ENCODE data around the gene ZNF746.
A peak's percentile ranks its signal among the peaks of the same experiment; 100 is the strongest.

The ZNF746 gene

GRCh38 chr7:149490083-149490760, 7.4 kb downstream of the ZNF746 start:
- no peak for DNase-seq (ENCODE audit: low read depth in 2 of 2)

- DNase-seq (ENCODE audit: low read depth in 2 of 2), result no peak
These were observed 8.1 kb downstream of the ZNF746 start for GRCh38 chr7:149489391-149490024.

DNA sequence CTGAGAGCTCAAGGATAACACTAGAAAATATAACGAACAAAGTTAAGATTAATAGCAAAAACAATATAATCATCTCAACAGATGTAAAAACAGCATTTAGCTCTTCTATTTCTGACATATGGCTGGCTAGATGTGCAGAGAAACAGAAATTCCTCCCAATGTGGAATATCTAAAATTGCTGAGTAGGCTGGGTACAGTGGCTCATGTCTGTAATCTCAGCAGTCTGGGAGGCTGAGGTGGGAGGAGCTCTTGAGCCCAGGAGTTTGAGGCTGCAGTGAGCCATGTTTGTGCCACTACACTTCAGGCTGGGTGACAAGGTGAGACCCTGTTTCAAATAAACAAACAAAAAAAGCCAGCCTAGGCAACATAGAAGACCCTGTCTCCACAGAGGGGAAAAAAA, 18.0 kb downstream of the ZNF746 start:
- DNase-seq (ENCODE audit: low read depth in 2 of 2), result no peak

GRCh38 chr7:149478754-149479153, 18.9 kb downstream of the ZNF746 start:
- DNase-seq (ENCODE audit: low read depth in 2 of 2), result no peak

DNA sequence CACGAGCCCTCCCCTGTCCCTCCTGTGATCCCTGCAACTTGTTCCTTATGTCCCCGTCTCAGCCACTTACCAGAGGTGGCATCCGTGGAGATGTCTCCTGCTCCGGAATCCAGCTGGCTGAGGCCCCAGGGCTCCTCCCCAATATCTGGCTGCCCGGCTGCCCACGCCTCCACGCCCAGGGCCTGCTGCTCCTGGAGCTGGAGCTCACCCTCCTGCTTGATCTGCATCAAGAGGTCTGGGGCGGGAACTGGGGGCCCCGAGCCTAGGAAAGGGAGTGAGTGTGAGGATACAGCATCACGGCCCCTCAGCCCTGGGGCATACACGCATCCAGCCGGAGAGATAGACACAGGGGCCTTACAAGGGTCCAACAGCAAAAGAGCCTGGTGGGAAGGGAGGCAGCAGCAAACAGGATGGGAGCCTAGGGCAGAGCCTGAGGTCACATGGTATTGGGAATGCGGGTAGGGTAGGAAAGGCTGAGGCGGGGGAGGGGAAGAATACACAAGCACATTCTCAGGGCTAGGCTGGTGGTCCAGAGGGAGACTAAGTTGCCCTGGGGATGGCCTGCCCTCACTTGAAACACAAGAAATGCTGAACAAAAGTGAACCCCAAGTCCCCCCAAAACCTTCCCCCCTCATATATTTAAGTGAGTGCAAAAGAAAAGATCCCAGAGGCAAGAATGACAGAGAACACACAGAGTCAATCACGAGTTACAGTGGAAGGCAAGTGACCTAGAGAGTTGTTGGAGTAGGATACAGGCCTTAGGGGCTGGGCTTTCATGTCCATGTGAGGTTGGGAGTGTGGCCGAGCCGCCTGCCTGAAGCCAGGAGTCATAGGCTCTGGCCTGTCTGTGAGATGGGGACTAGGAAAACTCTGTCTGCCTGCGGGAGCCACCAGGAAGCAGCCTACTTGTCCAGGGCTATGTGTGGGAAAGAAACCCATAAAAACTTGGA, 19.8 kb downstream of the ZNF746 start:
- no peak for DNase-seq (ENCODE audit: low read depth in 2 of 2)

DNA sequence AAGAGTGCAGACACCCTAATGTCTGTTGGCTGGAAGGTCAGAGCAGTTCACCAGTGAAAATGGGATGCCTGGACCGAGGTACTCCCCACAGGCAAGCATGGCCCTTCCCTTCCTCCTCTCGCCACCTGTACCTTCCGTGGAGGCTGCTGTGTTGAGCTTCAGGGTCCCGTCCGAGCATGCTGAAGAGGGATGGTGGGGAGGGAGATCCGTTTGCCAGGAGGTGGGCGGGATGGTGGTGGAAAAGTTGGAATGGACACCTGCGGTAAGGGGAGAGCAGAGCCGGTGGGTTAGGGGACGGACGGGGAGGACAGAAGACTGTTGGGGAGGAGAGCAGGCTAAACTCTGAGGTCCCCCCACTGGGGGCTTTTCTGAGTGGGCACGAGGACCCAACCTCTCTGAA, 20.8 kb downstream of the ZNF746 start:
- no peak for DNase-seq (ENCODE audit: low read depth in 2 of 2)

- DNase-seq (ENCODE audit: low read depth in 2 of 2), result no peak
These were observed 22.2 kb downstream of the ZNF746 start for GRCh38 chr7:149475121-149476045.

GRCh38 chr7:149474309-149475120, 23.1 kb downstream of the ZNF746 start:
- DNase-seq (ENCODE audit: low read depth in 2 of 2), result no peak

- DNase-seq (ENCODE audit: low read depth in 2 of 2), result no peak
These were observed 24.4 kb downstream of the ZNF746 start for GRCh38 chr7:149473251-149473650.

DNA sequence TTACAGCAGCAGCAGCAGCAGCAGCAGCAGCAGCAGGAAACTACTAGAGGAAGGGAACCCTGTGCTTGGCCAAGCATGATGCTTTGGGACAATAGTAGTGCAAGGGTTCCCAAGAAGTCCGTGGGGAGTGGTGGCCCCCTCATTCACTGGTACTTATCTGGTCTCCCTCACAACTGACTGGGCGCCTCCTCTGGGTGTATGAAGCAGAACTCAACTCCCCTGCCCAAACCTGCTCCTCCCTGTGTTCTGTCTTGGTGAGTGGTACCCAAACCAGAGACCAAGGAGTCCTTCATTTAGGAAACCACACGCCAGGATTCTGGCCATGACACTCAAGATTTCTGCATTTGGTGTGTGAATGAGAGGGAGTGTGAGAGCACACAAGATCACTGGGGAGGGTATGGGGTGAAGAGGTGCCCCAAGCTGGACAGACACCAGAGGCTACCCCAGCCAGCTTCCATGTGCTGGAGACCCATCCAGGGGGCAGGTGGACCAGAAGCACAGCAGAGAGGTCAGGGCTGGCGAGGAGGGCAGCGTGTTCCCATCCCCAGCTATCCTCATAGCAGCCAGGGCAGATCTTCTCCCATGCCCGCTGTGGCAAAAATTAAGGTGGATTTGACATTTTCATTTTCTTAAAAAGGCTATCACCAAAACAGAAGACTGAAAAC, 26.2 kb downstream of the ZNF746 start:
- DNase-seq (ENCODE audit: low read depth in 2 of 2), result no peak

GRCh38 chr7:149469806-149470205, 27.8 kb downstream of the ZNF746 start:
- DNase-seq (ENCODE audit: low read depth in 2 of 2), result no peak

GRCh38 chr7:149468208-149468607, 29.4 kb downstream of the ZNF746 start:
- DNase-seq (ENCODE audit: low read depth in 2 of 2), result no peak

GRCh38 chr7:149467321-149467859, 30.2 kb downstream of the ZNF746 start:
- DNase-seq (ENCODE audit: low read depth in 2 of 2), result no peak

DNA sequence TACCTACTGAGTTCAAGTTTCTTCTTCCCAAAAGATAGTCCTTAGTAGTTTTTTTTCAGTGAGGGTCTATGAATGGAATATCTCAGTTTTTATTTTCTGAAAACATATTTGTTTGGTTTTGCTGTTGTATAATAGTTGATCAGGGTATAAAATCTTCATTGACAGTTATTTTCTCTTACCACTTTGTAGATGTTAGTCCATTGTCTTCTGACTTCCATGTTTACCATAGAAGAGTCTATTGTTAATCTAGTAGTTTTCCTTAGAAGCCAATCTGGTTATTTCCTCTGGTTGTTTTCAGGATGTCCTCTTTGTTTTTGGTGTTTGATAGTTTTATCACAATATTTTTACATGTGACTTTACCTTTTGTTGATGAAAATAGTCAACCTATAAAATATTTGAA, 31.2 kb downstream of the ZNF746 start:
- no peak for DNase-seq (ENCODE audit: low read depth in 2 of 2)

- DNase-seq (ENCODE audit: low read depth in 2 of 2), result no peak
These were observed 34.0 kb downstream of the ZNF746 start for GRCh38 chr7:149463500-149464161.

DNA sequence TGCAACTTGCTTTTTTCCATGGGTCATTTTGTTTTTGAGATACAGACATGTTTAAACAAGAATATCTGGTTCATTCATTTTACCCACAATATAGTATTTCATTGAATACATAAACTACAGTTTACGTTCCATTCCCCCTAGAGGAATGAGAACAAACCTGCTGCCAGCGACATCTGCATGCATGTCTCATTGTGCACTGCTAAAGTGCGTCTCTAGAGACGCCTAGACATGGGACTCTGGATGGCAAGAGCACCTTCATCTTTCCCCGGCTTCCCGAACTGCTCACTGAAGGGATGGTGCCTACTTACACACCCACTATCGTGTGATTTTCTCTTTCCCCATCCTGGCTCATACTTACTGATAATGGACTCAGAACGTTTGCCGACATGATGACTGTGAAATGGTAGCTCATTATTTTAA, 35.5 kb downstream of the ZNF746 start:
- no peak for DNase-seq (ENCODE audit: low read depth in 2 of 2)

DNA sequence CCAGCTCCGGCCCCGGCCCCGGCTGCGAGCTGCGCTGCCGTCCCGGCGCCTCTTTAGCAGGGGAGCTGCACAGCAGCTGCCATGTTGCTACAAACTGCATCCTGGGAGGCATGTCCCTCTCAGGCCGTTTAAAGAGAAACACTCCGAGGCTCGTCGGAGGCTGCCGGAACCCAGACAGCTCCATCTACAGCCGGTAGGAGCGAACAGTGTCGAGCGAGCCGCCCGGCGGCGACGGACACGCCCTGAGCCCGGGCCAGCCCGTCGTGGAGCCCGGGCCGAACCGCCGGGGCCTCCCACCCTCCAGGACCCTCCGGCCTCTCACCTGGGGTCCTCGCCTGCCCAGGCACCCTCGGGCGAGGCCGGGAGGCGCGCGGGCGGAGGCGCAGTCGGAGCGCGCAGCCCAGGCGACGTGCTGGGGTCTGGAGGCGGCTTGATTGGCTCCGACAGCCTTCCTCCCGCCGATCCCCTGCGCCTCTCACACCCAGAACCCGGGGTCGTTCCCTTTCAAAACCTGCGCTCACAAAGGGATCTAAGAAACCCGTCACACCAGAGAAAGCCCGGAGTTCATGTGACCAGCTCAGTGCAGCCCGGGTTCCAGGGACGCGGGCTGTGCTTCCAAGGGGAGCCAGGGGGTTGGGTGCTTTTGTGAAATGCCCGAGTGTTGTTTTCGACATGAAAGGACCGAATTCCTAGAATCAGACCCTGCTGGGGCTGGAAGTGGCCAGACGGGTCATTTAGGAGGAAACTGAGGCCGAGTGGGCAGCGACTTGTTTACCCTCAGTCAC, 36.9 kb downstream of the ZNF746 start, which contains the start of gene ZNF777:
Gene ZNF777, minus strand, starts transcription at position 570 of the 785 bp plus-strand sequence. CDS start 5,040 bp downstream, outside the sequence.
- DNase-seq (ENCODE audit: low read depth in 2 of 2), result peak; percentile 56 to 70
